Pancreas (tissue), 10 donors: ENCODE results near the gene DYNLL1. TPM values are rescaled to one million over a fixed set of nuclear protein-coding genes. Genes with fewer than 3 reads are reported as not detected.
"Not testable (repeated sequence)": the region's sequence is repeated elsewhere in the genome, so short reads cannot be mapped to it uniquely, and the experiment has no call there.

Experiments used
- ATAC-seq, 4 donors: fragments of 200-7000 bp; cut with Tn5 transposase; one replicate each; pipeline versions ENCODE4 v1.8.0 to v1.9.1; 2020; ENCODE audit warnings: mild to moderate bottlenecking in 4 of 4, moderate library complexity in 4 of 4
- DNase-seq, 6 donors: peaks; one replicate each; pipeline ENCODE4 v3.0.0-alpha.2; 2020
- FAIRE-seq: peaks from 2 replicates; lab custom pipeline; 2012; peaks lifted over from hg19 to GRCh38; lab: Jason Lieb, UNC
- H3K27ac ChIP-seq, 4 donors: fragments of 200-600 bp; sonication (generic); 1 replicate in 3 of 4; 2 replicates in 1 of 4; pipeline versions ENCODE4 v1.5.0 to v1.8.0; 2020
- H3K27me3 ChIP-seq, 4 donors: fragments of 200-600 bp; one replicate each; pipeline ENCODE4 v1.8.0; 2021
- H3K36me3 ChIP-seq, 3 donors: fragments of 200-600 bp; sonication (generic) in 1 of 3; one replicate each; pipeline versions ENCODE4 v1.5.0 to v1.8.0; 2020 to 2021
- H3K4me1 ChIP-seq, 3 donors: fragments of 200-600 bp; one replicate each; pipeline ENCODE4 v1.8.0; 2021
- H3K4me3 ChIP-seq, 4 donors: fragments of 200-600 bp; sonication (generic) in 2 of 4; one replicate each; pipeline versions ENCODE4 v1.5.0 to v1.8.0; 2020 to 2021
- H3K9me3 ChIP-seq, 4 donors: fragments of 200-600 bp; one replicate each; pipeline ENCODE4 v1.8.0; 2021
- WGBS, 2 donors: extraction: QIAGEN DNeasy Blood & Tissue Kit; methylation state at CpG; one replicate each; pipeline ENCODE4 v1.1.7; 2013; 5-methylcytosine and 5-hydroxymethylcytosine counted together
- intact Hi-C, 3 donors: fragments of 100-400 bp; cut with DNase I; formaldehyde crosslinking; loops; one replicate each; pipeline versions ENCODE4 v1.11.1 to v1.14.2; 2022
- polyA plus RNA-seq, 2 donors: library from polyadenylated mRNA; stranded (reverse); fragments of 200-250 nt; gene quantifications; one replicate each; pipeline ENCODE4 v1.2.3, GENCODE V29; 2013
- total RNA-seq, 6 donors: library from RNA; stranded (reverse); fragmentation: NEBNext Ultra II Directional in 4 of 6; extraction: Animal tissue kit (Norgen Biotek cat#: 25700) in 4 of 6; gene quantifications; one replicate each; pipeline versions ENCODE4 v1.2.1 to v1.2.4, GENCODE V29; 2021 to 2023
- TF ChIP-seq, protein P1 (sequence below), 4 donors: fragments of 200-600 bp; sonication (generic) in 3 of 4; IDR thresholded peaks; one replicate each; pipeline versions ENCODE4 v1.5.0 to v1.8.0; 2021; ENCODE audit warnings: antibody characterized with exemption in 4 of 4
- donor health status: healthy with polysubstance abuse.
- donor health status: DM: no; HTN: no; CAD: no; lungs with moderate emphysema.
- donor health status: DM: no; HTN: no; CAD: no.
- donor health status: control.
- donor health status: control.
- donor health status: Bipolar disorder and iron deficiency.
- donor health status: DM: yes; HTN: yes; CAD: no.
- donor health status: DM: no; HTN: no; CAD: no.
- donor health status: DM: no; HTN: no; CAD: no.
- donor health status: DM: yes; HTN: yes; CAD: no.

DYNLL1 gene
- total RNA-seq (100 to 1,000 TPM in 3 of 6 donors, 10 to 100 TPM in 3; 57.7 to 154 (median 94.9) TPM), polyA plus RNA-seq (100 to 1,000 TPM; 143 to 249 TPM)

DNA sequence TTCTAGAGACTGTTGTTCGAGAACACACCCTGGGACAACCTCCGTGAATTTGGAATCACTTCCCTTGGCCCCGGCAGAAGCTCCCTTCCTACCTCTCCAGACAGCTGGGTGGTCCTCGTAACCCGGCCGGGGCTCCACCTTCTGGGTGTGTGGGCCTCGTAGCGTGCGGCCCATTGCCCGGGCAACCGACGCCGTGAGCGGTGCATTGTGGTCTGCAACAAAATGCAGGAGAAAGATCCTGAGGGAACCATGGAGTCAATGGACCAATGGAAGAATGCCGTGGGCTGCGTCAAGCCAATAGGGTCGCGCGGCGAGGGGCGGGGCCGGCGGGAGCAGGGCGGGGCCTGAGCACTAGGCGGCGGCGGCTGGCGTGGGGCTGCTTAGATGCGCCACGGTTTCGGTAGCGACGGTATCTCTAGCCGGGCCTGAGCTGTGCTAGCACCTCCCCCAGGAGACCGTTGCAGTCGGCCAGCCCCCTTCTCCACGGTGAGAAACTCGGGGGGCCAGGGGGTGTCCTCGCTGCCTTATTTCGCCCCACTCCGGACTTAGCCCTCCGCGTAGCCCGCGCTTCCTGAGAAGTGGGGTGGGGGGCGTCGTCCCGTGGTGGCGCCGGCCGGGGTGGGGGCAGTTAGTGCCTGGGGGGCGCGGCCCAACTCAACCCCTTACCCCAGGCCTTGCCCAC, at the start of gene DYNLL1:
TSS of gene DYNLL1 (plus strand) at position 383 of the 682 bp plus-strand sequence. CDS start 309 bp downstream, outside the sequence.
- TF ChIP-seq, protein P1, sequence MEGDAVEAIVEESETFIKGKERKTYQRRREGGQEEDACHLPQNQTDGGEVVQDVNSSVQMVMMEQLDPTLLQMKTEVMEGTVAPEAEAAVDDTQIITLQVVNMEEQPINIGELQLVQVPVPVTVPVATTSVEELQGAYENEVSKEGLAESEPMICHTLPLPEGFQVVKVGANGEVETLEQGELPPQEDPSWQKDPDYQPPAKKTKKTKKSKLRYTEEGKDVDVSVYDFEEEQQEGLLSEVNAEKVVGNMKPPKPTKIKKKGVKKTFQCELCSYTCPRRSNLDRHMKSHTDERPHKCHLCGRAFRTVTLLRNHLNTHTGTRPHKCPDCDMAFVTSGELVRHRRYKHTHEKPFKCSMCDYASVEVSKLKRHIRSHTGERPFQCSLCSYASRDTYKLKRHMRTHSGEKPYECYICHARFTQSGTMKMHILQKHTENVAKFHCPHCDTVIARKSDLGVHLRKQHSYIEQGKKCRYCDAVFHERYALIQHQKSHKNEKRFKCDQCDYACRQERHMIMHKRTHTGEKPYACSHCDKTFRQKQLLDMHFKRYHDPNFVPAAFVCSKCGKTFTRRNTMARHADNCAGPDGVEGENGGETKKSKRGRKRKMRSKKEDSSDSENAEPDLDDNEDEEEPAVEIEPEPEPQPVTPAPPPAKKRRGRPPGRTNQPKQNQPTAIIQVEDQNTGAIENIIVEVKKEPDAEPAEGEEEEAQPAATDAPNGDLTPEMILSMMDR (IDR thresholded peaks at IDR 0.05) = no peak
- Histone ChIP-seq H3K36me3 (no peaks in the 10 kb centered on the region), H3K27ac (peak within 1 kb of the TSS; percentile 66 to 92 (median 84)), H3K4me1 (peaks cover 8 to 15% (median 9%) of the 10 kb centered on the region in 3 donors), H3K9me3 (no peaks in the 10 kb centered on the region), H3K4me3 (peak within 1 kb of the TSS; percentile 82 to 97 (median 88)), H3K27me3 (no peaks in the 10 kb centered on the region)
- peak; percentile 94 to 99 (median 98) for DNase-seq
- no peak for FAIRE-seq
- intact Hi-C loops = no loop called here
- 0 to 1% methylated on average over 46 to 53 of the region's 53 CpGs for WGBS, 2 donors
- peak; percentile 94 to 99 (median 96) for ATAC-seq

DNA sequence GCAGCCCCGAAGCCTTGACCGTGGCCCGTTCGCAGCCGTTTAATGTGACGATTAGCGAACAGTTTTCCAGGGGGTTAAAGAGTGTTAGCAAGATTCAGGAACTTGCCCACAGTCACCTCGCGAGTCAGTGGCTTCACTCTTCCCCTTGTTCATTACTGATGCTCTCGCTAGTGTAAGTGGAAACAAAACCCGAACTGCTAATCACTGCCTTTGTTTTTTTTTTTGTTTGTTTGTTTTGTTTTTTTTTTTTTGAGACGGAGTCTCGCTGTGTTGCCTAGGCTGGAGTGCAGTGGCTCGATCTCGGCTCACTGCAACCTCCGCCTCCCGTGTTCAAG, 49.1 kb upstream of the DYNLL1 start:
- ATAC-seq, intact Hi-C loops, H3K27me3 ChIP-seq, H3K9me3 ChIP-seq, DNase-seq, FAIRE-seq: not testable (repeated sequence)
- Histone ChIP-seq H3K4me1 (peaks cover 6 to 22% (median 11%) of the 10 kb centered on the region in 3 donors), H3K36me3 (peaks cover 0 to 25% (median 0%) of the 10 kb centered on the region in 3 donors), H3K4me3 (peak overlapping the region; percentile 70 to 97 (median 85)), H3K27ac (peak overlapping the region; percentile 89 to 94 (median 92))
- 2% methylated on average over 17 of the region's 17 CpGs for WGBS, 2 donors

DNA sequence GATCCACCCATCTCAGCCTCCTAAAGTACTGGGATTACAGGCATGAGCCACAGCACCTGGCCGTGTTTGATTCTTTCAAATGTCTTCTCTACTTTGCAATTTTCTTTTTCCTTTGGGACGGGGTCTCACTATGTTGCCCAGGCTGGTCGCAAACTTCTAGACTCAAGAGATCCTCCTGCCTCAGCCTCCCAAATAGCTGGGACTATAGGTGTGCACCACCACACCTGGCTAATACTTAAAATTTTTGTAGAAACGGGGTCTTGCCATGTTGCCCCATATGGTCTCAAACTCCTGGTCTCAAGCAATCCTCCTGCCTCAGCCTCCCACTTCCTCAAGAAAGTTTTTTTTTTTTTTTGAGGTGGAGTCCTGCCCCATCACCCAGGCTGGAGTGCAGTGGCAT, 47.9 kb upstream of the DYNLL1 start:
- DNase-seq (no peak), ATAC-seq (no peak), FAIRE-seq (no peak)
- TF ChIP-seq, protein P1 (IDR thresholded peaks at IDR 0.05) = no peak
- intact Hi-C loops = no loop called here
- H3K4me1 ChIP-seq = peaks cover 6 to 26% (median 11%) of the 10 kb centered on the region in 3 donors
- H3K27ac ChIP-seq = no peak overlapping the region
- no peaks in the 10 kb centered on the region for H3K27me3 ChIP-seq
- peak overlapping the region in 2 of 4 donors; percentile 74 to 97 for H3K4me3 ChIP-seq
- no peaks in the 10 kb centered on the region for H3K9me3 ChIP-seq
- H3K36me3 ChIP-seq = peaks cover 0 to 16% (median 0%) of the 10 kb centered on the region in 3 donors
- 81 to 90% methylated on average over 4 of the region's 4 CpGs for WGBS, 2 donors

DNA sequence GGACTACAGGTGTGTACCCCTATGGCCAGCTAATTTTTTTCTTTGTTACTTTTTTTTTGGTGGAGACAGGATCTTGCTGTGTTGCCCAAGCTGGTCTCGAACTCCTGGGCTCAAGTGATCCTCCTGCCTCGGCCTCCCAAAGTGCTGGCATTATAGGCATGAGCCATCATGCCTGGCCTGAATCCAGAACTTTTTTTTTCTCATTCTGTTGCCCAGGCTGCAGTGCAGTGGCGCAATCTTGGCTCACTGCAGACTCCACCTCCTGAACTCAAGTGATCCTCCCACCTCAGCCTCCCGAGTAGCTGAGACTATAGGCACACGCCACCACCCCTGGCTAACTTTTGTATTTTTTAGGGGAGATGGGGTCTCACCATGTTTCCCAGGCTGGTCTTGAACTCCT, 43.4 kb upstream of the DYNLL1 start:
- H3K27me3 ChIP-seq, FAIRE-seq, H3K4me3 ChIP-seq, H3K9me3 ChIP-seq, intact Hi-C loops: not testable (repeated sequence)
- 43 to 47% methylated on average over 5 of the region's 5 CpGs for WGBS, 2 donors
- peaks cover 11 to 37% (median 18%) of the 10 kb centered on the region in 3 donors for H3K4me1 ChIP-seq
- peaks cover 0 to 12% (median 0%) of the 10 kb centered on the region in 3 donors for H3K36me3 ChIP-seq
- peak overlapping the region; percentile 51 to 76 (median 66) for H3K27ac ChIP-seq
- peak; percentile 40 to 54 (median 46) for ATAC-seq
- peak in 4 of 6 donors; percentile 47 to 69 (median 64) for DNase-seq

DNA sequence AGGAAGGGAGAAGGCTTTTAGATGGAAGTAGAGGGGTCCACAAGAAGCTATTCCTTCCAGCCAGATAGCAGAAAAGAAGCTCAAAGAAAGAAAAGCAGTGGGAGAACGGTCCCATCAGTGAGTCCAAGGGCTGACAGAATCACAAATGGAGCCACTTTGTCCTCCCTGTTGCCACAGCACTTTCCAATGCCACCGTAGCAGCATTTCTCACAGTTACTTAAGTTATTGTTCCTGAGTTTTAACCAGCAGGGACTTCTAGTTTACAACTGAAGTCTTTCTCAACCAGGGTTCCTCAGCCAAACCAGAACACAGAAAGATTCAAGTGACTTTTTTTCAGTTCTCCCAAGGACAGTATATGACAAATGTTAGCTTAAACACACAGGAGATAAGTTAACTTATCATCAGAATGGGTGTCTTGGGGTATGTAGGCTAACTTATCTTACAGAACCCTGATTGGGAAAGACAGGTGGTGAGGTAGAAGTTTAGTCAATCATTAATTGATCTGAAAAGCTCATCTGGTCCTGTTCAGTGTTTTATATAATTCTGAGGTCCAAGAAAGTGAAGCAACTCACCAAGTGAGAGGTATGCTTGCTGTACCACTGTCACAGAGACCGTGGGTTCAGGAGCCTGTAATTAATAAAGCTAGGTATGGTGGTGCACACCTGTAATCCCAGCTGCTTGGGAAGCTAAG, 42.7 kb upstream of the DYNLL1 start:
- FAIRE-seq = no peak
- TF ChIP-seq, protein P1 (IDR thresholded peaks at IDR 0.05) = no peak
- 29 to 37% methylated on average over 3 of the region's 3 CpGs for WGBS, 2 donors
- Histone ChIP-seq H3K27ac (peak overlapping the region; percentile 51 to 76 (median 66)), H3K9me3 (no peaks in the 10 kb centered on the region), H3K4me1 (peaks cover 11 to 31% (median 15%) of the 10 kb centered on the region in 3 donors), H3K27me3 (no peaks in the 10 kb centered on the region), H3K4me3 (no peak overlapping the region), H3K36me3 (peaks cover 0 to 18% (median 5%) of the 10 kb centered on the region in 3 donors)
- ATAC-seq = peak; percentile 59 to 75 (median 68)
- intact Hi-C loops = no loop called here
- peak in 1 of 6 donors; percentile 51 for DNase-seq
